HG02610 (cell line): ENCODE data around the gene TMEM72.

Source experiments
- ATAC-seq: cut with Tn5 transposase; IDR thresholded peaks from one replicate; pipeline ENCODE4 v1.9.1; 2021; ENCODE audit warnings: mild to moderate bottlenecking, moderate library complexity; ENCODE audit not compliant: unreplicated experiment

Gene TMEM72

GRCh38 chr10:44932517-44933450 is 21.6 kb downstream of the TMEM72 start:
- peak; percentile 94 for ATAC-seq

GRCh38 chr10:44933451-44934321 is 22.5 kb downstream of the TMEM72 start:
- no peak for ATAC-seq

GRCh38 chr10:44934416-44935200 is 23.5 kb downstream of the TMEM72 start:
- ATAC-seq, result no peak

GRCh38 chr10:44935201-44935965 is 24.2 kb downstream of the TMEM72 start:
- no peak for ATAC-seq

GRCh38 chr10:44935966-44936295 is 24.8 kb downstream of the TMEM72 start:
- no peak for ATAC-seq

- ATAC-seq, result no peak
These were observed 25.3 kb downstream of the TMEM72 start for GRCh38 chr10:44936314-44936975.

GRCh38 chr10:44937196-44938005 is 26.3 kb downstream of the TMEM72 start:
- no peak for ATAC-seq

GRCh38 chr10:44938956-44939355 is 27.8 kb downstream of the TMEM72 start:
- no peak for ATAC-seq

GRCh38 chr10:44939691-44940401 is 28.7 kb downstream of the TMEM72 start:
- ATAC-seq, result no peak

- ATAC-seq, result no peak
These were observed 33.2 kb downstream of the TMEM72 start for GRCh38 chr10:44944354-44944753.

- ATAC-seq, result peak; percentile 73
These were observed 35.1 kb downstream of the TMEM72 start for GRCh38 chr10:44946205-44946604.

GRCh38 chr10:44947371-44948152 is 36.4 kb downstream of the TMEM72 start:
- ATAC-seq, result peak; percentile 66

- ATAC-seq, result no peak
These were observed 37.5 kb downstream of the TMEM72 start for GRCh38 chr10:44948642-44949041.

- no peak for ATAC-seq
These were observed 38.1 kb downstream of the TMEM72 start for GRCh38 chr10:44949127-44949802.

- no peak for ATAC-seq
These were observed 38.8 kb downstream of the TMEM72 start for GRCh38 chr10:44949915-44950314.

- no peak for ATAC-seq
These were observed 39.4 kb downstream of the TMEM72 start for GRCh38 chr10:44950326-44951225.
